NCI-H510A (cell line): ENCODE results near the gene VMO1.

ENCODE experiments used
- DNase-seq: peaks from one replicate; lab custom pipeline; 2025; lab: John Stamatoyannopoulos, UW

The VMO1 gene

GRCh38 chr17:4800462-4801196 is 14.5 kb upstream of the VMO1 start:
- peak; percentile 67 for DNase-seq

- peak; percentile 29 for DNase-seq
Measured at GRCh38 chr17:4796552-4796920, 10.4 kb upstream of the VMO1 start.

- no peak for DNase-seq
Measured at GRCh38 chr17:4795168-4795567, 9.0 kb upstream of the VMO1 start.

GRCh38 chr17:4790705-4791088 is 4.5 kb upstream of the VMO1 start:
- no peak for DNase-seq

- DNase-seq = peak; percentile 79
Measured at GRCh38 chr17:4789951-4790704, 4.0 kb upstream of the VMO1 start.

GRCh38 chr17:4789701-4789950 is 3.5 kb upstream of the VMO1 start:
- DNase-seq = no peak

GRCh38 chr17:4788807-4789700 is 2.9 kb upstream of the VMO1 start, which contains the start of gene GLTPD2:
Gene GLTPD2, plus strand, starts transcription at chr17:4788964. Its CDS starts 48 bp downstream, at chr17:4789012.
- DNase-seq = no peak

GRCh38 chr17:4788159-4788806 is 2.1 kb upstream of the VMO1 start:
- no peak for DNase-seq

- DNase-seq = no peak
Measured at GRCh38 chr17:4786516-4786915, 352 bp upstream of the VMO1 start.

- no peak for DNase-seq
Measured at GRCh38 chr17:4785311-4786105, 656 bp downstream of the VMO1 start.

- no peak for DNase-seq
Measured at GRCh38 chr17:4782652-4783051, 3.5 kb downstream of the VMO1 start.

GRCh38 chr17:4780325-4780955 is 5.7 kb downstream of the VMO1 start:
- no peak for DNase-seq

GRCh38 chr17:4777969-4778760 is 8.0 kb downstream of the VMO1 start:
- no peak for DNase-seq

GRCh38 chr17:4772235-4772613 is 13.9 kb downstream of the VMO1 start:
- DNase-seq = no peak

- no peak for DNase-seq
Measured at GRCh38 chr17:4771519-4772234, 14.5 kb downstream of the VMO1 start, which contains the start of gene TM4SF5. Gene TM4SF5, plus strand, starts transcription at chr17:4771886. Its CDS starts 37 bp downstream, at chr17:4771923.

- DNase-seq = no peak
Measured at GRCh38 chr17:4769628-4770027, 16.5 kb downstream of the VMO1 start.

- DNase-seq = no peak
Measured at GRCh38 chr17:4768298-4768697, 17.9 kb downstream of the VMO1 start.

GRCh38 chr17:4766723-4767122 is 19.4 kb downstream of the VMO1 start:
- DNase-seq = no peak

- no peak for DNase-seq
Measured at GRCh38 chr17:4766201-4766600, 20.0 kb downstream of the VMO1 start.
